Pons (tissue), 1 donor: Measurements from ENCODE around the gene TM2D1.

ENCODE experiments used
- DNase-seq: peaks from one replicate; pipeline ENCODE4 v3.0.0-alpha.2; 2016; ENCODE audit warnings: low spot score

TM2D1 gene

DNA sequence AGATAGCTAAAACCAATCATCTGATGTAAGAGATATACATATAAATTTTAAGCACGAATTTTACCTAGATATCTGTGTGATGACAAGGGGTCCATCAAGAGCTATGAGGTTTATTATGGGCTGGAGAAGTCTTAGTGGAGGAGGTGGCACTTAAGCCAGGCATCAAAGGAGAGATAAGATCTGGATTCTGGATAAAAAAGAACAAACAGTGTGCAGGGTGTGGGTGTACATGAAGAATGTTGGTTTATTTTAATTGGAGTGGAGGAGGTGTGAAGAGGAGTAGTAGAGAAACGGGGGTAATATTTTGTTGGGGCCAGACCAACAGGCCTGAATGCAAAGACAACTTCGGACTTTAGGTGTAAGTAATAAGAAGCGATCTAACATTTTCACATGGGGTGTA, 80.6 kb downstream of the TM2D1 start:
- no peak for DNase-seq

DNA sequence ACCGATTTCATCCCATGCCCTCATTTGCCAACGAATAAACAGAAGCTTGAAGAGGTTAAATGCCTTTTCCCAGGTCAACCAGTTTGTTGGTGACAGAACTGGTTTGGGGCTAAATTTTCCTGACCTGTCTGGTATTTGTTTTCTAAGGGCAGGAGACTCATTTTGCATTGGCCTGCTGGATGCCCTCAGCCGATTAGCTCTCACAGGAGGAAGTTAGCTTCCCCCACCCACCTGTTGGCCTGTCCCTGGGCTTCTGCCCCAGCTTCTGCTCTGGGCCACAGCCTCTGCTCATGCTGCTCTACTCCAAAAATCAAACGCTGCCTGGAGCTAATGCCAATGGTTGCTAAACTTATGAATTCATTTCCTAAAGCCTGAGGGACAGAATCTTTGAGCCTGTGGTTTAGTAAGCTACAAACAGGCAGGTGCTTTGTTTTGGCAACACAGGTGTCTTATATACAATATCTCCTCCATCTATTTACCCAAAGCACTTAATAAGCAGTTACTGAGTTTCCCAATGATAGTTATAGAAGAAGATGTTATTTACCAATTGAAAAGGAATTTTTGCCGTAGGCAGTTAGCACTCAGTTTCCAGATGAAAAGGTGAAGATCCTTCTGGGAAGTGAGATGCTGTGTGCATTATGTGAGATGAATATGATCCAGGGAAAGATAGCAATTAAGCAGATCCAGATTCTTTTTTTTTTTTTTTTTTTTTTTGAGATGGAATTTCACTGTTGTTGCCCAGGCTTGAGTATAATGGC, 82.3 kb downstream of the TM2D1 start:
- no peak for DNase-seq

DNA sequence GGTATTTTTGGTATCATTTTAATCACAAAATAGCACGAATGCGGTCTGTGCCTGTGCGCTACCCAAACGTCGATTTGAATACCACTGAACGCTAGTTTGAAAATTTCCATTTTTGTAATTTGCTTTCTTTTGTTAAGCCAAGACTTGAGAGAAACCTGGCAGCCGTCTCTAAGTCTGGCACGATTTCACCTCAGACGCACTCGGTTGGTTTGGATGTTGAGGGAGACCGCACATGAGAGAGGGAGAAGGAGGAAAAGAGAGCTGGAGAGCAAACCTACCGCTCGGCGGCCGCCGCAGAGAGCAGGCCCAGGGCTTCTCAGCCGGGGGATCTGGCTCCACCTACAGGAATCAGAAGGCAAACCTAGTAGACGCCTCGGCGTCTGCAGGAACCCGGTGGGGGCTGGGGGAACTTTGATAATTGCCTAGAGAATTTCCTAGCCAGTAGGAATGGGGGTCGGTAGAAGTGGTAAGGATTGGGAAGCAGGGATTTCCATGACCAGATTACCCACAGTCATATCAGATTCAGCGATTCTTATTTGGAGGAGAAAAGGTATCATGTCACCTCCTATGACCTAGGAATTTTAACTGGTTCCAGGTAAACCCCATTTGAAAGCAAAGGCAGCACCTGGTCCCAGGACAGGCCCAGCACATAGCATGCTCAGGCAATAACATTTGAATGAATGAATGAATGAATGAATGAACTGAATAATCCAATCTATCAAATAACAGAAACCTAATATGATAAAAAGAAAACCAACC, 83.2 kb downstream of the TM2D1 start:
- peak; percentile 38 for DNase-seq

DNA sequence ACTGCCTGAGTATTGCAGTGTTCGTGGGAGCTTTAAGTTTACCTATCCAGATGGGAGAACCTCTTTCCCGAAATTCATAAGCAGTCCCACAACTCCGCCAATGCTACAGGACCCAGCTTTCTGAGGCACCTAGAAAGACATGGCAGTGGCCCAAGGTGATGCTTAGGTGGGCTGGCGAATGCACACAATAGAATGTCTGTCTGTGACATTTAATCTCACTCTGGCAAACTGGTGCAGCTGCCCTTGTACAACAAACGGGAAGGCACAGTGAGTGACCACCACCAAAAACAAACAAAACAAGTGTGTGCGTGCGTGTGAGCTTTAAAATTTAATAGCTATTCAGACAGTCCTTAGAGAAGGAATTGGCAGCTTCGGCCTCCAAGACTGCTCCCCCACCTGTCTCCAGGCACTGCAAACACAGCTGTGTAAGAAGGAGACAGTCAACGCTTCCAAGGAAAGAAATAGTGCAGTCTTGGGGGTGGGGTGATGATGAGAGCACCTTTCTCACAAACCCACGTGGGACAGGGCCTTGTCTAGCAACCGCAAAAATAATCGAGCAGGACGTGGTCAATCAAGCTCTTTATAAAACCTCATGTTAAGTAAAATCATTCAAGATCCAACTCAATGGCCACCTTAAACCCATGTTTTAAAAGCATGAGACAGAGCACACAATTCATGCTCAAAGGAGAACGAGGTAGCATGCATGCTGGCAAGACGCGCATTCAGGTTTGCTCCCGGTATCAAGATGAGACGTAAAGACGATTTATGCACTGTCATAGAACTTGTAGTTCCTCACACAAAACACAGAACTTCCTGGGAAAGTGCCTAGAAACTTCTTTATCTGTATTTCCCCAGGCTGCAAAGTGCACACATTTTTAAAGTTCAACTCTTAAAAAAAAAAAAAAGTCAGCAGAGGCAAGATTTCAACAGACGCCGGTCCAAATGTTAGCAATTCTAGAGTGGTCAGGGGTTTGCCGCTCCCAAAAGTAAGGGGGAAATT, 84.1 kb downstream of the TM2D1 start:
- DNase-seq = peak; percentile 57

DNA sequence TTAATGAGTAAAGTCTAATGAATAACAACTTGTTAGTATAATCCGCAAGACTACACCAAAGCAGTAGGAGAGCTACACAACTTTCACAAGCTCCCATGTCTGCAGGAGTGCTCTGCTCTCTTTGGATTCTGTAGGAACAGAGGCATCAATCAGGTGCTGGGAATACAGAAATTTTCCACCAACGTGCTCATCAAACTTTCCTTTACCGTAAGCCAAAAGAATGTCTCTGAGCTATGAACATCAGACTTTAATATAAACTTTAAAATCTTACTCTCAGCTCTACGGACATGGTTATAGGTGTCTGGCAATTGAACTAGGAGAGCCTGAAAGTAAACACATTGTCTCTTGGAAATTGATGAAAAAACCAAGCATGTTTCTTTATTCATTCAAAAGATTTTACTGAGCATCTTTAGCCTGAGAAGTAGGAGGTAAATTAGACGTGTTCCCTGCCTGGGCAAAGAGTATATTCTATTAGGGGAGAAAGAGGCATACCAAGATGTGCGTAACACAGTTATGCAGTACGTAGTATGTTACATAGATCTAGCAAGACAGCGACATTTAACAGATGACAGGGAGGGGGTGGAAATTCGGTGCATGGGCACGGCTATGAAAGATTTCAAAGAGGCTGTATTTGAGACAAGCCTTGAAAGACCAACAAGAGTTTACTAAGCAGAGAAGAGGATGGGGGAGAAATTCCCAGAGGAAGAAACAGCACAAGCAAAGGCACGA, 85.2 kb downstream of the TM2D1 start:
- no peak for DNase-seq

DNA sequence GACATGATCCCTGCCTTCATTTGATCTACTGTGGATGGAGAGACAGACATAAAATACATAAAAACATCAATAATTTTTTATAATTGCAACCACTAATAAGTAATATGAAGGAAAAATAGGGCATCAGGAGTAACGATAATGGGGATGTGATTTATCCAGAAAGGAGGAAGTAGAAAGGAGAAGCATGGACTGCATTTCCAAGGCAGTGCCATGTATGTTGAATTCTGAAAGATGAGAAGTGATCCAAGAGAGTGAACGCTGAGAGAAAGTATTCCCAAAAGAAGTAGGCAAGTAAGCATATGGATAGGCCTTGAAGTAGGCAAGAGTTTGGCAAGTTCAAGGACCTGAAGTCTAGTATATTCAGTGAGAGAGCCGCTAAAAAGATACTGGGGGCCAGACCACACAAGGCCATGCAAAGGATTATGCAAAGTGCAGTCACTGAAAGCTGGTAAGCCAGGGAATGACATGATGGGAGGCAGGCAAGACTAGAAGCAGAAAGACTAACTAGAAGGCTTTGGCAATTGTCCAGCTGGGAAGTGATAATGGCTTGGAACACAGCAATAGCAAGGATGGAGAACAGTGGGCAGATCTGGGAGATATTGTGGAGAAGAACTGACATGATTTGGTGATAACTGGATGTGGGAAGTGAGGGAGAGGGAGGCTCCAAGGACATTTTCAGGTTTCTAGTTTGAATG, 85.9 kb downstream of the TM2D1 start:
- no peak for DNase-seq

DNA sequence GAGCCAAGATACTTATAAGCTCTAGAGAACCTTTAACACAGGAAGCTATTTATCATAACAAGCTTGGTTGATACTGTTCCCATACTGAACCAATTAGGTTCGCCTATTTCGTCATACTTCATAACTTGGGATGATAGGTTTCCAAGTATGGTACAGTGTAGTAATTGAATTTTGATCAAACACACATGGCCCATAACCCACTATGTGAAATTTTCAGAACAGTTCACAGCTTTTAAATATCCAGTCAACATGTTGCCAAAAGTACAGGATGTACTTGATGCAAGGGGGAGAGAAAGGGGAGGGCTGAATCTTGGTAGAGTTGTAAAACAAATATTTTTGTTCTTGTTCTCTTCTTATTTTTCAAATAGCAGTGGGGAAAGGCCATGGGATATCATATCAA, 86.6 kb downstream of the TM2D1 start:
- DNase-seq = no peak

DNA sequence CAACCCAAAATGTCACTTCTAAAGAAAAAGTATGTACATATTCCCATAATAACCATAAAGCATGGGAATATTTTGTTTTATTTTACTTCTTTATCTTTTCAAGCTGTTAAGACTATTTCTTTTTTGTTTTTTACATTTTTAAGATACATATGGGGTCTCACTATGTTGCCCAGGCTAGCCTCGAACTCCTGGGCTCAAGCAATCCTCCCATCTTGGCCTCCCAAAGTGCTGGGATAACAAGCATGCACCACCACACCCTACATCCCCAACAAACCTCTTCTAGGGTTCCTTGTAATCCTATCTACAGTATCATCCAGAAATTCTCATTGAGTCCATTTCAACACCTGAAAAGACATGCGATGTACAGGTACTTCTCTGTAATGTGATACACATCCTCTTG, 87.5 kb downstream of the TM2D1 start:
- no peak for DNase-seq

DNA sequence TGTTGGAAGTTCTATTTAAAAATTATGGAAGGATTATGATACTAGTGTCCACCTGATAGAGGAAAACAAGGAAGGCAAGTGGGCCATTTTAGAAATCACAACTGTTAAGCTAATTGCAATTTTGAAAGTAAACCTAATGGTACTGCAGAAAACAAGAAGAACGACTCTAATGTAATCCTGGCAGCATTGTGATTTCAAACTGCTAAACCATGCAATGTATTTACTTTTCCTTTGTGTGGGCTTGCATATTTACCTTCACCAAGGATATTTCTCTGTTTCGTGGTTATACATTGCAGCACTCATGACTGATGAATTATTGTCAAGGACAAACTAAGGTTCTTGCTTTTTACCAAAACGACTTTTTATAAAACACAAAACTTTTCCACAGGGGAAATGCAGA, 88.1 kb downstream of the TM2D1 start:
- no peak for DNase-seq

DNA sequence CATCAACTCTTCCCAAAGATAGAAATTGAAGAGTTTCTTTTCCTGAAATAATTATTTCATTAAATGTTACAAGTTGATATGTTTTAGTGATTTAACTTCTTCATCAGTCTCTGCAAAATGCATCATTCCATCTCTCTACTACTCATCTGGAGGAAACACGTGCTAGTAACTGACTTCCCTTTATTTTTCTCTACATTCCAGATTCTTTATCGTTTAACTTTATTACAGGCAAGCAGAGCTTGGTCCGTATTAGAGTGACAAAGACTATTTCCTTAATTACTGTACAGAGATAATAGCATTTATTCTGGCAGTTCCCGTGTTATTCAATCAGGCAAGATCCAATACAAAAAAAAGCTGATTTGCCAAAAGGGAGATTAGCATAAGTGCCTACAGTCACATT, 88.6 kb downstream of the TM2D1 start:
- DNase-seq = no peak

DNA sequence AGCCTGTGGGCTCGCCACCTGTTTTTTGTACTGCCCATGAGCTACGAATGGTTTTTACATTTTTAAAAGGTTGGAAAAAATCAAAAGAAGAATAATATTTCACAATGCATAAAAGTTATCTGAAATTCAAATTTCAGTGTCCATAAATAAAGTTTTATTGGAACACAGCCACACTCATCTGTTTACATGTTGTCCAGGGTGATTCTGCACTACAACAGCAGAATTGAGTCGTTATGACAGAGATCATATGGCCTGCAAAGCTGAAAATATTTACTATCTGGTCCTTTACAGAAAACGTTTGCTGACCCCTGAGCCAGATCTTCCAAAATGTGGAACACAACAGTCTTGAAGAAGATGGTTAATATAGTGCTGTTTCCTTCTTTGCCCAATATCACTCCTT, 89.4 kb downstream of the TM2D1 start:
- DNase-seq = no peak

DNA sequence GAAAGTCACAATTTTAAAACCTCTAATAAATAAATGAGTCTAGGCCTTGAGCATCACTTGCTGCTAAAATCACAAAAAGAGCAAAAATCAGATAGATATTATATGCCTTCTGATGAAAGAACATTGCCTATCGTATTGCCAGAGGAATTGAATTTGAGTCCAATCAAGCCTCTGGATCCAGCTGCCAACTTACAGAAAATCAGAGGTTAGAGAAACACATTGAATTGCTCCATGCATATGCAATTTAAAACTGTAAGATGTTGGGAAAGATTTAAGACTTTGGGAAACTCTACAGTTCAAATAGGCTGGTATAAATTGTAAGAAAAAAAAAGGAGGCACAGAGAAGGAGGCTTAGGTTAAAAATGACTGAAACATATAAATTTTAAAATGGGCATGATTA, 93.5 kb downstream of the TM2D1 start:
- DNase-seq = no peak
